Glutamatergic neuron (in vitro differentiated cells): ENCODE measurements around the gene TSNAXIP1. TPM values are rescaled to one million over a fixed set of nuclear protein-coding genes. Genes with fewer than 3 reads are reported as not detected.

ENCODE experiments used
- DNase-seq: peaks from one replicate; pipeline ENCODE4 v3.0.0; 2022
- H3K27ac Mint-ChIP-seq: one replicate; pipeline ENCODE4 v1.8.0; 2020; ENCODE audit warnings: mild to moderate bottlenecking, mixed read lengths, inconsistent platforms; ENCODE audit not compliant: unreplicated experiment
- H3K27me3 Mint-ChIP-seq: one replicate; pipeline ENCODE4 v1.8.0; 2020; ENCODE audit warnings: mild to moderate bottlenecking, moderate library complexity, mixed read lengths, inconsistent platforms; ENCODE audit not compliant: unreplicated experiment
- H3K36me3 Mint-ChIP-seq: one replicate; pipeline ENCODE4 v1.8.0; 2020; ENCODE audit warnings: mild to moderate bottlenecking, mixed read lengths, inconsistent platforms; ENCODE audit not compliant: unreplicated experiment
- H3K4me1 Mint-ChIP-seq: one replicate; pipeline ENCODE4 v1.8.0; 2020; ENCODE audit warnings: mild to moderate bottlenecking, low read depth, mixed read lengths, inconsistent platforms; ENCODE audit not compliant: unreplicated experiment
- H3K4me3 Mint-ChIP-seq: one replicate; pipeline ENCODE4 v1.8.0; 2020; ENCODE audit warnings: mild to moderate bottlenecking, mixed read lengths, inconsistent platforms; ENCODE audit not compliant: unreplicated experiment
- H3K9me3 Mint-ChIP-seq: one replicate; pipeline ENCODE4 v1.8.0; 2020; ENCODE audit warnings: mild to moderate bottlenecking, moderate library complexity, mixed read lengths, inconsistent platforms; ENCODE audit not compliant: unreplicated experiment
- CTCF ChIP-seq: fragments of 200-600 bp; sonication (generic); IDR thresholded peaks from one replicate; pipeline ENCODE4 v1.5.0; 2021; ENCODE audit not compliant: partially characterized antibody, unreplicated experiment
- total RNA-seq: library from RNA; stranded (reverse); fragmentation: NEBNext Ultra II Directional; extraction: Animal tissue kit (Norgen Biotek cat#: 25700); gene quantifications from one replicate; pipeline ENCODE4 v1.2.1, GENCODE V29; 2021; ENCODE audit not compliant: unreplicated experiment

The TSNAXIP1 gene
- total RNA-seq, 1 donor from 2014 or later, result 3.4 TPM

- peak; percentile 51 for DNase-seq
- Mint-ChIP-seq H3K9me3 (peaks cover 3% of the 10 kb centered on the region), H3K4me1 (peaks cover 27% of the 10 kb centered on the region), H3K27ac (peak overlapping the region; percentile 86), H3K27me3 (peaks cover 8% of the 10 kb centered on the region), H3K4me3 (no peak overlapping the region), H3K36me3 (peaks cover 4% of the 10 kb centered on the region)
- no peak for TF ChIP-seq CTCF
These were observed 23.9 kb upstream of the TSNAXIP1 start for GRCh38 chr16:67782567-67783352.

GRCh38 chr16:67783353-67783725 is 23.4 kb upstream of the TSNAXIP1 start:
- Mint-ChIP-seq H3K27me3 (peaks cover 8% of the 10 kb centered on the region), H3K4me1 (peaks cover 26% of the 10 kb centered on the region), H3K9me3 (peaks cover 3% of the 10 kb centered on the region), H3K27ac (peak overlapping the region; percentile 86), H3K4me3 (peak overlapping the region; percentile 46), H3K36me3 (peaks cover 4% of the 10 kb centered on the region)
- TF ChIP-seq CTCF, result no peak
- no peak for DNase-seq

- H3K4me1 Mint-ChIP-seq, result peaks cover 8% of the 10 kb centered on the region
- no peak for TF ChIP-seq CTCF
- peaks cover 4% of the 10 kb centered on the region for H3K36me3 Mint-ChIP-seq
- peaks cover 4% of the 10 kb centered on the region for H3K27me3 Mint-ChIP-seq
- no peak overlapping the region for H3K27ac Mint-ChIP-seq
- DNase-seq, result no peak
- H3K9me3 Mint-ChIP-seq, result peaks cover 3% of the 10 kb centered on the region
- H3K4me3 Mint-ChIP-seq, result no peak overlapping the region
These were observed 20.2 kb upstream of the TSNAXIP1 start for GRCh38 chr16:67786491-67786890.

- Mint-ChIP-seq H3K9me3 (peaks cover 1% of the 10 kb centered on the region), H3K27me3 (peaks cover 2% of the 10 kb centered on the region), H3K4me1 (no peaks in the 10 kb centered on the region), H3K4me3 (no peak overlapping the region), H3K27ac (no peak overlapping the region), H3K36me3 (no peaks in the 10 kb centered on the region)
- no peak for TF ChIP-seq CTCF
- DNase-seq, result no peak
These were observed 16.6 kb upstream of the TSNAXIP1 start for GRCh38 chr16:67790071-67790470.

- H3K27ac Mint-ChIP-seq, result no peak overlapping the region
These were observed 10.5 kb upstream of the TSNAXIP1 start for GRCh38 chr16:67796099-67796718.

More at GRCh38 chr16:67796099-67796718, 10.5 kb upstream of the TSNAXIP1 start:
- H3K4me1 Mint-ChIP-seq, result peaks cover 22% of the 10 kb centered on the region
- H3K9me3 Mint-ChIP-seq, result no peaks in the 10 kb centered on the region
- no peak overlapping the region for H3K4me3 Mint-ChIP-seq
- H3K27me3 Mint-ChIP-seq, result peaks cover 3% of the 10 kb centered on the region
- H3K36me3 Mint-ChIP-seq, result no peaks in the 10 kb centered on the region
- TF ChIP-seq CTCF, result no peak
- no peak for DNase-seq
